ENCODE data around the gene PCDHA3. TPM values are rescaled to one million over a fixed set of nuclear protein-coding genes. Genes with fewer than 3 reads are reported as not detected.
"Not testable (repeated sequence)": the region's sequence is repeated elsewhere in the genome, so short reads cannot be mapped to it uniquely, and the experiment has no call there.

The PCDHA3 gene
- total and polyA plus RNA-seq, 7 experiments from 2014 or later: not detected

GRCh38 chr5:140796718-140797095 lies 4.2 kb upstream of the PCDHA3 start:
- Mint-ChIP-seq H3K4me1 (no peaks in the 10 kb centered on the region), H3K4me3 (no peak overlapping the region), H3K27me3 (peaks cover 0 to 65% (median 48%) of the 10 kb centered on the region in 5 donors), H3K9me3 (peaks cover 0 to 89% (median 53%) of the 10 kb centered on the region in 11 donors), H3K27ac (no peak overlapping the region), H3K36me3 (peaks cover 0 to 26% (median 4%) of the 10 kb centered on the region in 5 donors)
- intact Hi-C loops (cut with micrococcal nuclease): no loop called here
- no peaks in the 10 kb centered on the region for H3K4me1 ChIP-seq (ENCODE audit: control insufficient read depth in 2 of 2, insufficient read depth in 2 of 2, low read length in 2 of 2)
- DNase-seq (no peak), ATAC-seq (no peak)
- H3K36me3 ChIP-seq (ENCODE audit: control insufficient read depth in 2 of 3, insufficient read depth in 3 of 3, low read length in 3 of 3): no peaks in the 10 kb centered on the region
- peaks cover 0 to 2% of the 10 kb centered on the region in 2 donors for H3K27me3 ChIP-seq (ENCODE audit: control insufficient read depth in 2 of 2, insufficient read depth in 2 of 2, low read length in 2 of 2)
- no peak overlapping the region for H3K4me3 ChIP-seq (ENCODE audit: low read length)
- peaks cover 0 to 49% (median 8%) of the 10 kb centered on the region in 3 experiments for H3K9me3 ChIP-seq (ENCODE audit: control insufficient read depth in 2 of 3, low read length in 3 of 3)
- no peak overlapping the region for H3K27ac ChIP-seq (ENCODE audit: low read depth, low read length)
- CTCF ChIA-PET: no interaction called here
- POLR2A ChIA-PET: no interaction called here

- Histone ChIP-seq H3K4me1 (ENCODE audit: control insufficient read depth in 2 of 2, insufficient read depth in 2 of 2, low read length in 2 of 2) (no peaks in the 10 kb centered on the region), H3K27ac (ENCODE audit: low read depth, low read length) (no peak overlapping the region), H3K27me3 (ENCODE audit: control insufficient read depth in 2 of 2, insufficient read depth in 2 of 2, low read length in 2 of 2) (peaks cover 0 to 2% of the 10 kb centered on the region in 2 donors), H3K4me3 (ENCODE audit: low read length) (no peak overlapping the region), H3K36me3 (ENCODE audit: control insufficient read depth in 2 of 3, insufficient read depth in 3 of 3, low read length in 3 of 3) (no peaks in the 10 kb centered on the region), H3K9me3 (ENCODE audit: control insufficient read depth in 2 of 3, low read length in 3 of 3) (peaks cover 0 to 43% (median 4%) of the 10 kb centered on the region in 3 experiments)
- Mint-ChIP-seq H3K4me3 (no peak overlapping the region), H3K4me1 (no peaks in the 10 kb centered on the region), H3K36me3 (peaks cover 0 to 26% (median 7%) of the 10 kb centered on the region in 5 donors), H3K27me3 (peaks cover 0 to 59% (median 46%) of the 10 kb centered on the region in 5 donors), H3K9me3 (peaks cover 9 to 88% (median 41%) of the 10 kb centered on the region in 11 donors), H3K27ac (no peak overlapping the region)
- CTCF ChIA-PET: no interaction called here
- intact Hi-C loops (cut with micrococcal nuclease): loop anchor here in 1 of 2 donors (5.0 kb wide), 1 partner anchor 51 kb away; no protein-coding TSS in a partner anchor
- POLR2A ChIA-PET: no interaction called here
- DNase-seq (no peak), ATAC-seq (no peak)
These were observed 611 bp downstream of the PCDHA3 start for GRCh38 chr5:140801494-140801841.

- H3K27me3 Mint-ChIP-seq: peaks cover 0 to 62% (median 50%) of the 10 kb centered on the region in 5 donors
- not testable (repeated sequence) for ATAC-seq
These were observed 1.5 kb downstream of the PCDHA3 start for GRCh38 chr5:140802381-140802780.

GRCh38 chr5:140802781-140803271 lies 2.0 kb downstream of the PCDHA3 start:
- Histone ChIP-seq H3K9me3 (ENCODE audit: control insufficient read depth in 2 of 3, low read length in 3 of 3) (peaks cover 0 to 49% (median 4%) of the 10 kb centered on the region in 3 experiments), H3K36me3 (ENCODE audit: control insufficient read depth in 2 of 3, insufficient read depth in 3 of 3, low read length in 3 of 3) (no peaks in the 10 kb centered on the region), H3K4me1 (ENCODE audit: control insufficient read depth in 2 of 2, insufficient read depth in 2 of 2, low read length in 2 of 2) (no peaks in the 10 kb centered on the region), H3K27ac (ENCODE audit: low read depth, low read length) (no peak overlapping the region), H3K4me3 (ENCODE audit: low read length) (no peak overlapping the region), H3K27me3 (ENCODE audit: control insufficient read depth in 2 of 2, insufficient read depth in 2 of 2, low read length in 2 of 2) (peaks cover 0 to 5% of the 10 kb centered on the region in 2 donors)
- Mint-ChIP-seq H3K4me1 (no peaks in the 10 kb centered on the region), H3K4me3 (no peak overlapping the region), H3K27ac (no peak overlapping the region), H3K36me3 (peaks cover 0 to 29% (median 7%) of the 10 kb centered on the region in 5 donors), H3K9me3 (peaks cover 9 to 90% (median 45%) of the 10 kb centered on the region in 11 donors), H3K27me3 (peaks cover 0 to 59% (median 48%) of the 10 kb centered on the region in 5 donors)
- ChIA-PET CTCF (interaction anchor here (0.6 kb wide), 1 partner anchor 27 kb away, joined by 3 read pairs; no protein-coding TSS in a partner anchor), POLR2A (no interaction called here)
- no peak for ATAC-seq
- intact Hi-C loops (cut with micrococcal nuclease): loop anchor here in 1 of 2 donors (5.0 kb wide), 1 partner anchor 49 kb away; no protein-coding TSS in a partner anchor
- DNase-seq: no peak

More at GRCh38 chr5:140802381-140802780, 1.5 kb downstream of the PCDHA3 start:
- intact Hi-C loops (cut with micrococcal nuclease): loop anchor here in 1 of 2 donors (5.0 kb wide), 1 partner anchor 50 kb away; no protein-coding TSS in a partner anchor
- H3K27ac ChIP-seq (ENCODE audit: low read depth, low read length); DNase-seq; H3K27ac Mint-ChIP-seq; H3K4me3 ChIP-seq (ENCODE audit: low read length); H3K36me3 ChIP-seq (ENCODE audit: control insufficient read depth in 2 of 3, insufficient read depth in 3 of 3, low read length in 3 of 3); H3K4me1 Mint-ChIP-seq; H3K4me1 ChIP-seq (ENCODE audit: control insufficient read depth in 2 of 2, insufficient read depth in 2 of 2, low read length in 2 of 2); H3K27me3 ChIP-seq (ENCODE audit: control insufficient read depth in 2 of 2, insufficient read depth in 2 of 2, low read length in 2 of 2); POLR2A ChIA-PET: not testable (repeated sequence)
- Mint-ChIP-seq H3K36me3 (peaks cover 0 to 27% (median 7%) of the 10 kb centered on the region in 5 donors), H3K4me3 (peak overlapping the region in 1 of 10 donors; percentile 7), H3K9me3 (peaks cover 9 to 89% (median 42%) of the 10 kb centered on the region in 11 donors)
- H3K9me3 ChIP-seq (ENCODE audit: control insufficient read depth in 2 of 3, low read length in 3 of 3): peaks cover 0 to 44% (median 4%) of the 10 kb centered on the region in 3 experiments
- CTCF ChIA-PET: interaction anchor here (0.6 kb wide), 1 partner anchor 26 kb away, joined by 3 read pairs; no protein-coding TSS in a partner anchor

- Mint-ChIP-seq H3K9me3 (peaks cover 9 to 92% (median 45%) of the 10 kb centered on the region in 11 donors), H3K27ac (no peak within 1 kb of the TSS), H3K27me3 (peaks cover 0 to 58% (median 44%) of the 10 kb centered on the region in 5 donors), H3K4me3 (peak within 1 kb of the TSS in 1 of 10 donors; percentile 8), H3K4me1 (no peaks in the 10 kb centered on the region), H3K36me3 (peaks cover 0 to 26% (median 11%) of the 10 kb centered on the region in 5 donors)
- no peak within 1 kb of the TSS for H3K27ac ChIP-seq (ENCODE audit: low read depth, low read length)
- H3K4me1 ChIP-seq (ENCODE audit: control insufficient read depth in 2 of 2, insufficient read depth in 2 of 2, low read length in 2 of 2): no peaks in the 10 kb centered on the region
- ATAC-seq: no peak
- intact Hi-C loops (cut with micrococcal nuclease): no loop called here
- no peak for DNase-seq
- no peak within 1 kb of the TSS for H3K4me3 ChIP-seq (ENCODE audit: low read length)
- H3K9me3 ChIP-seq (ENCODE audit: control insufficient read depth in 2 of 3, low read length in 3 of 3): peaks cover 0 to 53% (median 4%) of the 10 kb centered on the region in 3 experiments
- ChIA-PET POLR2A (no interaction called here), CTCF (no interaction called here)
- peaks cover 0 to 5% of the 10 kb centered on the region in 2 donors for H3K27me3 ChIP-seq (ENCODE audit: control insufficient read depth in 2 of 2, insufficient read depth in 2 of 2, low read length in 2 of 2)
- no peaks in the 10 kb centered on the region for H3K36me3 ChIP-seq (ENCODE audit: control insufficient read depth in 2 of 3, insufficient read depth in 3 of 3, low read length in 3 of 3)
These were observed 6.2 kb downstream of the PCDHA3 start, which contains the start of gene PCDHA4 for GRCh38 chr5:140806834-140807775. TSS of gene PCDHA4 (plus strand) at chr5:140807068.

- H3K27me3 ChIP-seq (ENCODE audit: control insufficient read depth in 2 of 2, insufficient read depth in 2 of 2, low read length in 2 of 2); POLR2A ChIA-PET; H3K4me3 Mint-ChIP-seq; H3K4me1 Mint-ChIP-seq; H3K4me1 ChIP-seq (ENCODE audit: control insufficient read depth in 2 of 2, insufficient read depth in 2 of 2, low read length in 2 of 2); H3K4me3 ChIP-seq (ENCODE audit: low read length); H3K27ac Mint-ChIP-seq; ATAC-seq; CTCF ChIA-PET; DNase-seq; H3K36me3 ChIP-seq (ENCODE audit: control insufficient read depth in 2 of 3, insufficient read depth in 3 of 3, low read length in 3 of 3); intact Hi-C loops (cut with micrococcal nuclease); H3K27ac ChIP-seq (ENCODE audit: low read depth, low read length): not testable (repeated sequence)
- peaks cover 9 to 92% (median 49%) of the 10 kb centered on the region in 11 donors for H3K9me3 Mint-ChIP-seq
- H3K27me3 Mint-ChIP-seq: peaks cover 0 to 64% (median 41%) of the 10 kb centered on the region in 5 donors
- peaks cover 0 to 31% (median 13%) of the 10 kb centered on the region in 5 donors for H3K36me3 Mint-ChIP-seq
- H3K9me3 ChIP-seq (ENCODE audit: control insufficient read depth in 2 of 3, low read length in 3 of 3): peaks cover 0 to 41% (median 4%) of the 10 kb centered on the region in 3 experiments
These were observed 7.5 kb downstream of the PCDHA3 start for GRCh38 chr5:140808241-140808888.
